Activated CD8-positive, alpha-beta T cell treated with anti-CD3 and anti-CD28 coated beads, Interleukin-2, amount 10 ng/mL, durations not matched to agents 7 days and 5 days (primary cell): Measurements from ENCODE around the gene PLCB2. TPM values are rescaled to one million over a fixed set of nuclear protein-coding genes. Genes with fewer than 3 reads are reported as not detected.

Experiments
- ATAC-seq: fragments of 150-1000 bp; cut with Tn5 transposase; one replicate; pipeline ENCODE4 v1.10.0; 2021; ENCODE audit warnings: moderate library complexity
- CTCF ChIA-PET: fragments of 350-600 bp; sonication (Branson Sonifier 250); formaldehyde crosslinking; loops from one replicate; lab custom pipeline; 2021; ENCODE audit warnings: antibody characterized with exemption; lab: Charles Lee
- POLR2A ChIA-PET: fragments of 350-600 bp; sonication (Branson Sonifier 250); formaldehyde crosslinking; loops from one replicate; lab custom pipeline; 2021; ENCODE audit warnings: antibody characterized with exemption; lab: Charles Lee
- DNase-seq: peaks from one replicate; pipeline ENCODE4 v3.0.0-alpha.2; 2020
- H3K27ac Mint-ChIP-seq: one replicate; pipeline ENCODE4 v1.8.0; 2021; ENCODE audit warnings: mild to moderate bottlenecking, mixed read lengths
- H3K27me3 Mint-ChIP-seq: one replicate; pipeline ENCODE4 v1.8.0; 2021; ENCODE audit warnings: low read depth, mixed read lengths
- H3K36me3 Mint-ChIP-seq: one replicate; pipeline ENCODE4 v1.8.0; 2021; ENCODE audit warnings: low read depth, mixed read lengths
- H3K4me1 Mint-ChIP-seq: one replicate; pipeline ENCODE4 v1.8.0; 2021; ENCODE audit warnings: low read depth, mixed read lengths
- H3K4me3 Mint-ChIP-seq: one replicate; pipeline ENCODE4 v1.8.0; 2021; ENCODE audit warnings: mild to moderate bottlenecking, mixed read lengths
- H3K9me3 Mint-ChIP-seq: one replicate; pipeline ENCODE4 v1.8.0; 2022; ENCODE audit warnings: mixed read lengths; ENCODE audit not compliant: insufficient read depth
- total RNA-seq, 2 experiments: library from RNA; stranded (reverse); gene quantifications; one replicate each; pipeline ENCODE4 v1.2.3, GENCODE V29; 2021

PLCB2 gene
- total RNA-seq, 2 experiments from 2014 or later: 133 to 160 TPM

GRCh38 chr15:40292246-40292645 lies 15.5 kb downstream of the PLCB2 start:
- ChIA-PET CTCF (interaction anchor here (0.9 to 3.7 kb wide), 5 partner anchors 13 to 18 kb away, joined by 3 to 28 read pairs (median 3); no protein-coding TSS in a partner anchor), POLR2A (interaction anchor here (0.5 kb wide), 1 partner anchor 21 kb away, joined by 5 read pairs; no protein-coding TSS in a partner anchor)
- no peak overlapping the region for H3K4me3 Mint-ChIP-seq
- no peak for DNase-seq
- H3K4me1 Mint-ChIP-seq: no peaks in the 10 kb centered on the region
- peaks cover 11% of the 10 kb centered on the region for H3K36me3 Mint-ChIP-seq
- ATAC-seq: no peak
- no peaks in the 10 kb centered on the region for H3K27me3 Mint-ChIP-seq
- H3K27ac Mint-ChIP-seq: no peak overlapping the region
- H3K9me3 Mint-ChIP-seq: no peaks in the 10 kb centered on the region

GRCh38 chr15:40290918-40291574 lies 16.7 kb downstream of the PLCB2 start:
- CTCF ChIA-PET: interaction anchor here (1.0 to 3.7 kb wide), 4 partner anchors 11 to 19 kb away, joined by 3 to 28 read pairs (median 3); partner anchors contain the start of gene PLCB2
- Mint-ChIP-seq H3K27me3 (no peaks in the 10 kb centered on the region), H3K9me3 (no peaks in the 10 kb centered on the region), H3K27ac (no peak overlapping the region), H3K4me1 (no peaks in the 10 kb centered on the region), H3K36me3 (peaks cover 7% of the 10 kb centered on the region), H3K4me3 (no peak overlapping the region)
- POLR2A ChIA-PET: interaction anchor here (1.2 kb wide), 1 partner anchor 16 kb away, joined by 3 read pairs; no protein-coding TSS in a partner anchor
- DNase-seq (no peak), ATAC-seq (no peak)

GRCh38 chr15:40290545-40290917 lies 17.2 kb downstream of the PLCB2 start:
- ChIA-PET CTCF (interaction anchor here (1.1 to 3.8 kb wide), 6 partner anchors 11 to 54 kb away, joined by 3 to 34 read pairs (median 4); partner anchors contain the start of gene PLCB2), POLR2A (interaction anchor here (1.2 kb wide), 1 partner anchor 16 kb away, joined by 3 read pairs; no protein-coding TSS in a partner anchor)
- no peaks in the 10 kb centered on the region for H3K4me1 Mint-ChIP-seq
- ATAC-seq: no peak
- H3K27ac Mint-ChIP-seq: no peak overlapping the region
- no peak overlapping the region for H3K4me3 Mint-ChIP-seq
- H3K27me3 Mint-ChIP-seq: no peaks in the 10 kb centered on the region
- no peak for DNase-seq
- H3K36me3 Mint-ChIP-seq: peaks cover 7% of the 10 kb centered on the region
- H3K9me3 Mint-ChIP-seq: no peaks in the 10 kb centered on the region

- H3K27me3 Mint-ChIP-seq: peaks cover 2% of the 10 kb centered on the region
- DNase-seq (no peak), ATAC-seq (no peak)
- H3K9me3 Mint-ChIP-seq: no peaks in the 10 kb centered on the region
- no peaks in the 10 kb centered on the region for H3K4me1 Mint-ChIP-seq
- POLR2A ChIA-PET: interaction anchor here (1.5 kb wide), 1 partner anchor 19 kb away, joined by 4 read pairs; no protein-coding TSS in a partner anchor
- CTCF ChIA-PET: interaction anchor here (1.1 to 6.6 kb wide), 6 partner anchors 10 to 55 kb away, joined by 3 to 49 read pairs (median 16); partner anchors contain the start of genes INAFM2 and PLCB2
- H3K4me3 Mint-ChIP-seq: no peak overlapping the region
- no peak overlapping the region for H3K27ac Mint-ChIP-seq
- peaks cover 5% of the 10 kb centered on the region for H3K36me3 Mint-ChIP-seq
Measured at GRCh38 chr15:40289140-40289775, 18.5 kb downstream of the PLCB2 start.

GRCh38 chr15:40287968-40288367 lies 19.8 kb downstream of the PLCB2 start:
- ATAC-seq (no peak), DNase-seq (no peak)
- Mint-ChIP-seq H3K27me3 (peaks cover 13% of the 10 kb centered on the region), H3K27ac (no peak overlapping the region), H3K4me3 (no peak overlapping the region), H3K4me1 (peaks cover under 1% of the 10 kb centered on the region), H3K9me3 (no peaks in the 10 kb centered on the region), H3K36me3 (peaks cover 4% of the 10 kb centered on the region)
- ChIA-PET POLR2A (interaction anchor here (1.5 kb wide), 1 partner anchor 20 kb away, joined by 4 read pairs; no protein-coding TSS in a partner anchor), CTCF (interaction anchor here (1.1 to 6.6 kb wide), 5 partner anchors 9 to 134 kb away, joined by 3 to 49 read pairs (median 6); partner anchors contain the start of gene PLCB2)

- no peak for ATAC-seq
- Mint-ChIP-seq H3K27me3 (peaks cover 17% of the 10 kb centered on the region), H3K27ac (no peak overlapping the region), H3K36me3 (peaks cover 4% of the 10 kb centered on the region), H3K4me1 (peaks cover 3% of the 10 kb centered on the region), H3K4me3 (no peak overlapping the region), H3K9me3 (no peaks in the 10 kb centered on the region)
- DNase-seq: no peak
- POLR2A ChIA-PET: interaction anchor here (2.4 kb wide), 1 partner anchor 20 kb away, joined by 10 read pairs; the partner anchor contains the start of gene PLCB2
- CTCF ChIA-PET: interaction anchor here (1.1 to 6.6 kb wide), 5 partner anchors 9 to 135 kb away, joined by 3 to 49 read pairs (median 6); partner anchors contain the start of gene PLCB2
Measured at GRCh38 chr15:40287505-40287904, 20.2 kb downstream of the PLCB2 start.

- ChIA-PET CTCF (interaction anchor here (1.1 to 6.6 kb wide), 5 partner anchors 8 to 136 kb away, joined by 3 to 49 read pairs (median 6); partner anchors contain the start of gene PLCB2), POLR2A (interaction anchor here (2.4 kb wide), 1 partner anchor 21 kb away, joined by 10 read pairs; the partner anchor contains the start of gene PLCB2)
Measured at GRCh38 chr15:40286794-40287193, 20.9 kb downstream of the PLCB2 start.

GRCh38 chr15:40286061-40286532 lies 21.6 kb downstream of the PLCB2 start:
- ChIA-PET POLR2A (interaction anchor here (2.4 kb wide), 1 partner anchor 21 kb away, joined by 10 read pairs; the partner anchor contains the start of gene PLCB2), CTCF (interaction anchor here (0.8 to 6.6 kb wide), 6 partner anchors 7 to 69 kb away, joined by 3 to 49 read pairs (median 6); partner anchors contain the start of gene PLCB2)
- Mint-ChIP-seq H3K27me3 (peaks cover 20% of the 10 kb centered on the region), H3K36me3 (peaks cover 4% of the 10 kb centered on the region), H3K4me3 (no peak overlapping the region), H3K4me1 (peaks cover 3% of the 10 kb centered on the region), H3K9me3 (no peaks in the 10 kb centered on the region), H3K27ac (no peak overlapping the region)
- no peak for ATAC-seq
- no peak for DNase-seq

More at GRCh38 chr15:40286794-40287193, 20.9 kb downstream of the PLCB2 start:
- ATAC-seq: no peak
- no peak for DNase-seq
- Mint-ChIP-seq H3K9me3 (no peaks in the 10 kb centered on the region), H3K36me3 (peaks cover 4% of the 10 kb centered on the region), H3K27me3 (peaks cover 17% of the 10 kb centered on the region), H3K4me1 (peaks cover 3% of the 10 kb centered on the region), H3K27ac (no peak overlapping the region), H3K4me3 (no peak overlapping the region)

GRCh38 chr15:40285554-40286011 lies 22.2 kb downstream of the PLCB2 start:
- CTCF ChIA-PET: interaction anchor here (0.8 to 6.6 kb wide), 6 partner anchors 11 to 68 kb away, joined by 3 to 49 read pairs (median 6); partner anchors contain the start of gene PLCB2
- peaks cover 3% of the 10 kb centered on the region for H3K4me1 Mint-ChIP-seq
- POLR2A ChIA-PET: interaction anchor here (0.6 to 2.4 kb wide), 2 partner anchors 18 to 22 kb away, joined by 3 to 10 read pairs; partner anchors contain the start of gene PLCB2
- ATAC-seq: no peak
- H3K4me3 Mint-ChIP-seq: no peak overlapping the region
- peaks cover 25% of the 10 kb centered on the region for H3K27me3 Mint-ChIP-seq
- H3K27ac Mint-ChIP-seq: no peak overlapping the region
- DNase-seq: no peak
- peaks cover 4% of the 10 kb centered on the region for H3K36me3 Mint-ChIP-seq
- no peaks in the 10 kb centered on the region for H3K9me3 Mint-ChIP-seq

GRCh38 chr15:40285151-40285550 lies 22.6 kb downstream of the PLCB2 start:
- ChIA-PET CTCF (interaction anchor here (0.8 to 6.6 kb wide), 6 partner anchors 11 to 68 kb away, joined by 3 to 49 read pairs (median 6); partner anchors contain the start of gene PLCB2), POLR2A (interaction anchor here (0.6 to 2.4 kb wide), 2 partner anchors 18 to 22 kb away, joined by 3 to 10 read pairs; partner anchors contain the start of gene PLCB2)
- H3K36me3 Mint-ChIP-seq: peaks cover 4% of the 10 kb centered on the region
- no peak overlapping the region for H3K4me3 Mint-ChIP-seq
- ATAC-seq (no peak), DNase-seq (no peak)
- peaks cover 3% of the 10 kb centered on the region for H3K4me1 Mint-ChIP-seq
- H3K27ac Mint-ChIP-seq: no peak overlapping the region
- H3K9me3 Mint-ChIP-seq: no peaks in the 10 kb centered on the region
- H3K27me3 Mint-ChIP-seq: peaks cover 29% of the 10 kb centered on the region
